Retinal pigment epithelial cell (primary cell): ENCODE data around the gene SPAG16.

Experiments used
- DNase-seq: peaks from one replicate; pipeline ENCODE4 v3.0.0-alpha.2; 2010; ENCODE audit warnings: low read depth
- H3K4me3 ChIP-seq: 2 replicates; pipeline ENCODE4 v1.5.1; 2011; ENCODE audit warnings: mild to moderate bottlenecking, low read length, control low read depth, moderate library complexity
- TF ChIP-seq, protein P1 (sequence below): conservative IDR thresholded peaks from 2 replicates; pipeline ENCODE4 v1.5.1; 2011; ENCODE audit warnings: low read depth, low read length, control low read depth, inconsistent platforms

Gene SPAG16

DNA sequence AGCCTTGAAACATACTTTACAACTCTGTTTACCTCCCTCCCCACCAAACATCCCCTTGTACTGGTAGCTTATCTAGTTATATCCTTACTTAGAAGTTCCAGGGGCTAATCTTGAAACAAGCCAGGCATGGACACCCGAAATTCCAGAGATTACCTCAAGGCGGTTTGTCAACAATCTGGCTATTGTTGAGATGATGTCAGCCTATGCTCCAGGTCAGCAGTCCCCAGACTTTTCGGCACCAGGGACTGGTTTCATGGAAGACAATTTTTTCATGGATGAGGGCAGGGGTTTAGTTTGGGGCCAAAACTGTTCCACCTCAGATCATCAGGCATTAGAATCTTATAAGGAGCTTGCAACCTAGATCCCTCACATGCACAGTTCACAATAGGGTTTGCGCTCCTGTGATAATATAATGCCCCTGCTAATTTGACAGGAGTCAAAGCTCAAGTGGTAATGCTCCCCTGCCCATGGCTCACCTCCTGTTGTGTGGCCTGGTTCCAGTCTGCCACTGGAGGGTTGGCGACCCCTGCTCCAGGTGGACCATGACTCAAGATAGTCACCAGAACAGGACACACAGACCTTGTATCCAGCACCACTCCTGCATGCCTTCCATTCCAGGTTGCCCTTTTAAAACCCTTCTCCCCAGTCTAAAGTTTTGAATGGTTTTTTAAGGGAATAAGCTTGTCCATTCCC lies 171.2 kb downstream of the SPAG16 start:
- H3K4me3 ChIP-seq, result no peak overlapping the region
- TF ChIP-seq, protein P1, sequence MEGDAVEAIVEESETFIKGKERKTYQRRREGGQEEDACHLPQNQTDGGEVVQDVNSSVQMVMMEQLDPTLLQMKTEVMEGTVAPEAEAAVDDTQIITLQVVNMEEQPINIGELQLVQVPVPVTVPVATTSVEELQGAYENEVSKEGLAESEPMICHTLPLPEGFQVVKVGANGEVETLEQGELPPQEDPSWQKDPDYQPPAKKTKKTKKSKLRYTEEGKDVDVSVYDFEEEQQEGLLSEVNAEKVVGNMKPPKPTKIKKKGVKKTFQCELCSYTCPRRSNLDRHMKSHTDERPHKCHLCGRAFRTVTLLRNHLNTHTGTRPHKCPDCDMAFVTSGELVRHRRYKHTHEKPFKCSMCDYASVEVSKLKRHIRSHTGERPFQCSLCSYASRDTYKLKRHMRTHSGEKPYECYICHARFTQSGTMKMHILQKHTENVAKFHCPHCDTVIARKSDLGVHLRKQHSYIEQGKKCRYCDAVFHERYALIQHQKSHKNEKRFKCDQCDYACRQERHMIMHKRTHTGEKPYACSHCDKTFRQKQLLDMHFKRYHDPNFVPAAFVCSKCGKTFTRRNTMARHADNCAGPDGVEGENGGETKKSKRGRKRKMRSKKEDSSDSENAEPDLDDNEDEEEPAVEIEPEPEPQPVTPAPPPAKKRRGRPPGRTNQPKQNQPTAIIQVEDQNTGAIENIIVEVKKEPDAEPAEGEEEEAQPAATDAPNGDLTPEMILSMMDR, result no peak
- DNase-seq, result no peak

DNA sequence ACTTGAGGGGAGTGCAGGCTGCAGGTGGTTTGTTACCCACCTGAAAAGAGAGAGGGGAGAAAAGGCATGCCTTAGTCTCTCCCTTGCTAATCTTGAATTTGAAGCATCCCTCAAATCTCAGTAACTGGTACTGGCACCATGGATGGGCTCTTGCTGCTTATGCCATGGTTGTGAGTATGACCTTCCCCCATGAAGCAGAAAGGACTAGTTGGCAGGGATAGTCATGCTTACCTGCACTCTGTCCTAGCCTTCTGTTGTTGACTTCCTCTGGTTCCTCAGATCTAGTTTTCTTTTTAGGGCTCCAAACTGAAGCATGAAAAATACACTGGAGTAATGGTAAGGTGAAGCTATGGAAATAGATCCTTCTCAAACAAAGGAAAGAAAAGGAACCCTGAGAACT lies 191.2 kb downstream of the SPAG16 start:
- H3K4me3 ChIP-seq, result no peak overlapping the region
- TF ChIP-seq, protein P1, result no peak
- no peak for DNase-seq

DNA sequence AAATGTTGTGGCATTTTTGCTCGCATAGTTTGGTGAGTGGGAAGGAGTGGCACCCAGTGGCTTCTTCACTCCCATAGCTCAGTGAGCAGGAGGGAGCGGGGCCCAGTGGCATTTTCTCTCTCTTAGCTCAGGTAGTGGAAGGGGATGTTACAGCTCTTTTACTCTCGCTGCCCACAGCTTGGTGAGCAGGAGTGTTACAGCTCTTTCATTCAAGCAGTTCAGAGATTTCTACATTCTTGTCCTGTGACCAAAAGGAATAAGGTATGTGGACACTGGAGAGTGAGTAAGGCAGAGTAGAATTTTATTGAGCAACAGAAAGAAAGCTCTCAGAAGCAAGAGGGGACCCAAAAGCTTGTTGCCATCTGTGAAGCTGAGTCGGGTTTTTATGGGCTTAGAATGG lies 192.4 kb downstream of the SPAG16 start:
- no peak overlapping the region for H3K4me3 ChIP-seq
- no peak for DNase-seq
- TF ChIP-seq, protein P1, result no peak

DNA sequence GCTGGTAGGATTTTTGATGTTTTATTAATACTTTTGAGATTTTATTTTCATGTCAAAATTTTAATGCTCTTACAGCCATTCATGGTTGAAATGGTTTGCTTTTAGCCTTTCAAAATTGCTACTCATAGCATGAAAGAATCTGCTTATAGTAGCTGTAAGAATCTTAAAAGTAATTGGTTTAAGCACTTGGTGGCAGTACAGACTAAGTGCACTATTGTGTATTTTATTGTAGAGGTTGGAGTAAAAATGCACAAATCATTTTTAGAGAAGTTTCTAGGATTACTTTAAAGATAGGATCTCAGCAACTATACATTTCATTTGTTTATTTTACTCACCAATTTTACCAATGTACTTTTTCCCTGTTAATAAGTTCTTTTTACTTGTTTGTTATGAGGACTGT lies 205.8 kb downstream of the SPAG16 start:
- H3K4me3 ChIP-seq, result no peak overlapping the region
- peak; percentile 7 for DNase-seq
- TF ChIP-seq, protein P1, result peak; percentile 14

DNA sequence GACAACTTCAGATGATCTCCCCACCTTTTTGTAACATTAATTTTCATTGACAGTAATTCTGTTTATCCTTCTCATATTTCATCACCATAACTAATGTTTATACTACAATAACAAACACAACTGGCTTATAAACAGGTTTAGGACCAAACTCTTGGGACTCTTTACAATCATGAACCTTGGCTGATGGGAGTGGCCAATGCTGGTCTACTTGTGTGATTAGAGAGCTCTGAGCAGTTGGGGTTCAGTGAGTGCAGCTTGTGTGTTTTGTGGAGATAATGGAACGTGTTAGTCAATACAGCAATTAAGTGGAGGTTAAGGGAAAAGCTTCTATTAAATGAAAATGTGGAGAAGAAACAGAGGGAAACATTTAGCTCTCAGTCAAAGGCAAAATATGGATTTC lies 207.1 kb downstream of the SPAG16 start:
- no peak overlapping the region for H3K4me3 ChIP-seq
- TF ChIP-seq, protein P1, result no peak
- DNase-seq, result no peak

DNA sequence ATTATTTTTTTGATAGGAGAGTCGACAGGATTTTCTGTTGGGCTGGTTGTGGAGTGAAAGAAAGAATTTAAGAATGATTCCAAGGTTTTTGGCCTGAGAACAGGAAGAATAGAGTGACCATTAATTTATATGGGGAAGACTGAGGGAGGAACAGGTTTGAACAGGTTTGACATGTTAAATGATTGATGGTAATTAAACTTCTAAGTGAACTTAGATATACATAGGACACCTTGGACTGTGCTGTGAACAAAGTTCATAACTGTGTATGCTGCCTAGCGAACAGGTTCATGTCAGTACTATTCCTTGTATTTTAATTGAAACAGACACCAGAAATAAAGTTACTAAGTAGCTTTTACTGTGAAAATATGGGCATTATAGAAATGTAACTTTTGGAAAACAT lies 212.0 kb downstream of the SPAG16 start:
- no peak for DNase-seq
- TF ChIP-seq, protein P1, result no peak

DNA sequence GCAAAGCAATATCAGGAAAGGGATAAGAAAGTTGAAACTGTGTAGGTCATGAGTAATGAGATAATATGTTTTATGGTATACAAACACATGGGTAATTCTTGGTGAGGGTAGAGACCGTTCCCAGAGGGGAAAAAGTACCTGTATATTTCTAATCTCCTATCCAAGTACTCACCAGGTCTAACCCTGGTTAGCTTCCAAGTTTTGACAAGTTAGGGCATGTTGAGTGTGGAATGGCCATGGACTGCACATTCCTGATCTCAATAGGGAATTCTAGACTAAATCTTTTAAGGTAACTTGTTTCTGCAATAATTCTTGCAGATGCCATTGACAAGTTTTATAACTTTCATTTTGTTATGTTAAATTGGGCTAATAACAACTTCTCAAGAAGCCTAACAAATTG lies 216.6 kb downstream of the SPAG16 start:
- no peak overlapping the region for H3K4me3 ChIP-seq
- no peak for DNase-seq
- TF ChIP-seq, protein P1, result no peak

More for the DNA sequence above, 212.0 kb downstream of the SPAG16 start:
- H3K4me3 ChIP-seq, result no peak overlapping the region
